Non-pigmented ciliary epithelial cell (primary cell): Measurements from ENCODE around the gene ZSWIM4.
"Not testable (repeated sequence)": the region's sequence is repeated elsewhere in the genome, so short reads cannot be mapped to it uniquely, and the experiment has no call there.

Experiments used
- DNase-seq: peaks from one replicate; pipeline ENCODE4 v3.0.0-alpha.2; 2010; ENCODE audit warnings: low read depth

Gene ZSWIM4

DNA sequence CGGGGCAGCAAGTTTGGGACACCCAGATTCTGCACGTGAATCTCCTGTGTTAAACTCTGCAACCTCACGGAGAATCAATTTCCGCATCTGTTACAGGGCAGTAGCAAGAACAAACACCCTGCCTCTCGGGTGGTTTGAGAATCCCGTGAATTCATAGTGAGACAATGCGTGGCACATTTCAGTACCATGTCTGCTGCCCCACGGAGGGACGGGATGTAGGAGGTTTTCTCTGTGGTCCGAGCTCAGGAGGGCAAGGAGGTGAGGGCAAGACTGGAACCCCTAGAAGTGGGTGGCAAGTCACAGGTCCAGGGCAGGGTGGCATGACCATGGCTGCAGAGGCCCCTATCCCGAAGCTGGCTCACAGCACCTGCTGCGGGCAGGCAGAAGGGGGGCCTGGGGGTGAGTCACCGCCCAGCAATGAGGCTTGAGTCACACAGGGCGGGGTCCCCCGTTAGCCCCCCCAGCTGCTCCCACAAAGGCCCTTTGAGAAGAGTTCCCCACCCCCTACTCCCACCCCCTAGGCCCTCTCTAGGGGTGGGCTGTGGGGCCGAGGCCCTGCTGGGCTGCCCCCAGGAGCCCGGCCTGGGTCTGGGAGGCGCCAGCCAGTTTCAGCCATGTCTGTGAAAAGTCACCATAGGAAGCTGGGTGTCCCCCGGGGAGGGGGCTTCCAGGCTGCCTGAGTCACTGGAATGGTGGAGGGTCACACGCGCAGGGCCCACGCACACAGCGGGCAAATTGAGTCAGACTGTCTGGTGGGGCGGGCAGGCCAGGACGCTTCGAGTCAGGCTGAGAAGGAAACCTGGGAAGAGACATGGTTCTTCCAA is 55.9 kb downstream of the ZSWIM4 start:
- no peak for DNase-seq

DNA sequence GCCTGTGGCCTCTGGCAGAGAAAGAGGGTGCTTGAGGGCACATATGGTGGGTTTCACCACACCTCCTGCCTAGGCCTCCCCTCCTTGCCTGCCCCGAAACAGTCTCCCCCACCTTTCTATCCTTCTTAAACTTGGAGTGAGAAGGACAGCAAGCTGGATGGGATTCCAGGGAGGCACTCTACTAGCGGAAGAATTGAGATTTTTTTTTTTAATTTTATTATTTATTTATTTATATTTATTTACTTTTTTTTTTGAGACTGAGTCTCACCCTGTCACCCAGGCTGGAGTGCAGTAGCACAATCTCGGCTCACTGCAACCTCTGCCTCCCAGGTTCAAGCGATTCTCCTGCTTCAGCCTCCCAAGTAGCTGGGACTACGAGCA is 56.5 kb downstream of the ZSWIM4 start:
- not testable (repeated sequence) for DNase-seq

DNA sequence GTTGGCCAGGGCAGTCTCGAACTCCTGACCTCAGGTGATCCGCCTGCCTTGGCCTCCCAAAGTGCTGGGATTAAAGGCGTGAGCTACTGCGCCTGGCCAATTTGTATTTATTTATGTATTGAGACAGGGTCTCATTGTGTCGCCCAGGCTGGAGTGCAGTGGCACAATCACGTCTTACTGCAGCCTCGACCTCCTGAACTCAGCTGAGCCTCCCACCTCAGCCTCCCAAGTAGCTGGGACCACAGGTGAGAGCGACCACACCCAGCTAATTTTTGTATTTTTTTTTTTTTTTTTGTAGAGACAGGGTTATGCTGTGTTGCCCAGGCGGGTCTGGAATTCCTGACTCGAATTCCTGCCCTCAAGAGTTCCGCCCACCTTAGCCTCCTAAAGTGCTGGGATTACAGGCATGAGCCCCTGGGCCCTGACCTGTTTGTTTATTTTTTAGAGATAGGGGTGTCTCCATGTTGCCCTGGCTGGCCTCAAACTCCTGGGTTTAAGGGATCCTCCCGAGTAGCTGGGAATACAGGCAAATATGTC is 57.0 kb downstream of the ZSWIM4 start:
- not testable (repeated sequence) for DNase-seq

DNA sequence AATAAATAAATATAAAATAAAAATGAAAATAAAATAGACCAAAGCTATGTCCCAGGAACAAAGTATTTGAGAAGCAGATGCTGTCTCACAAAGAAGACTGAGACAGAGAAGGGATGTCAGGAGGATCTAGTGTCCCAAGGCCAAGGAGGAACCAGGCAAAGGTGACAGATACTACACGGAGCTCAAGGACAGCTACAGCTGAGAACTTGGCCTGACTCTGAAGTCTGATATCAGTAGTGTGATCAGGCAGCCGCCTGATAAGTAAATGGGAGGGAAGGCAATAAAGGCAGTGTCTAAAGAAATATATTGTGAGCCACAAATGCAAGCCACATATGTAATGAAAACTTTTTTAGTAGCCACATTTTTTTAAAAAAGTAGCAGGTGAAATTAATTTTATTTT is 61.3 kb downstream of the ZSWIM4 start:
- DNase-seq: no peak

DNA sequence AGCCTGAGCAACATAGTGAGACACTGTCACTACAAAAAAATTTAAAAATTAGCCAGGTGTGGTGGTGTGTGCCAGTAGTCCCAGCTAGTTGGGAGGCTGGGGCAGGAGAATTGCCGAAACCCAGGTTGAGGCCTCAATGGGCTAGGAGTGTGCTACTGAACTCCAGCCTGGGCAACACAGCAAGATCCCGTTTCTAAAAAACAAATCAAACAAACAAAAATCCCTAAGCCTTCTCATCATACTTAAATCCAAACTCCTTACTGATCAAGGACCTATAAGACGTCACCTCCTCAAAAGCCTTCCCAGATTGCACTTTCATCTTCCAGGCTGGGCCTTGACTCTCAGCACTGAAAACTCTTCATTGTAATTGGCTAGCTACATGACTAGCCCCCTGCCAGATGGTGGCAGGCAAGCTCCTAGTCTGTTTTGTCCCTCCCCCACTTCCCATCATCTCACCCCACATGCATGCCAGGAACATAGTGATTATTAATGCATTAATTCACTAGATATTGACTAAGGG is 64.2 kb downstream of the ZSWIM4 start:
- no peak for DNase-seq

DNA sequence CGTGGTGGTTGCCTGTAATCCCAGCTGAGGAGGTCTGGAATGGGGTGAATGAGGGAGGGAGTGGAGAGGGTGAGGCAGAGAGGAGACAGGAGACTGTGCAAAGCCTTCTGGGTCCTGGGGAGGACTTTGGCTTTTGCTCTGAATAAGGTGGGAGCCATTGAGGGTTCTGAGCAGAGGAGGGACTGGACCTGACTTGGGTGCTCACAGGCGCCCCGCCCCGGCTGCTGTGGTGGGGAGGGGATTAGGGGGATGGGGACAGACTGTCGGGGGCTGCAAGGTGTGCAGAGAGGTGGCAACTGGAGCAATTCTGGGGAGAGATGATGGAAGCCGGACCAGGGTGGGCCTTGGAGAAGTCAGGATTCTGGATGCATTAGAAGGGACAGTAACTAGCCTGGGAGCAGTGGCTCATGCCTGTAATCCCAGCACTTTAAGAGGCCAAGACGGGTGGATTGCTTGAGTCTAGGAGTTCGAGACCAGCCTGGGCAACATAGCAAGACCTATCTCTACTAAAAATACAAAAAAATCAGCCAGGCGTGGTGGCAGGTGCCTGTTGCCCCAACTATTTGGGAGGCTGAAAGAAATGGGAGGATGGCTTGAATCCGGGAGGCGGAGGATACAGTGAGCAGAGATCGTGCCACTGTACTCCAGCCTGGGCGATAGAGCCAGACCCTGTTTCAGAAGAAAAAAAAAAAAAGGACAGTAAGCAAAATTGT is 65.6 kb downstream of the ZSWIM4 start:
- no peak for DNase-seq

- no peak for DNase-seq
Observed at GRCh38 chr19:13861392-13861713, 66.1 kb downstream of the ZSWIM4 start.

DNA sequence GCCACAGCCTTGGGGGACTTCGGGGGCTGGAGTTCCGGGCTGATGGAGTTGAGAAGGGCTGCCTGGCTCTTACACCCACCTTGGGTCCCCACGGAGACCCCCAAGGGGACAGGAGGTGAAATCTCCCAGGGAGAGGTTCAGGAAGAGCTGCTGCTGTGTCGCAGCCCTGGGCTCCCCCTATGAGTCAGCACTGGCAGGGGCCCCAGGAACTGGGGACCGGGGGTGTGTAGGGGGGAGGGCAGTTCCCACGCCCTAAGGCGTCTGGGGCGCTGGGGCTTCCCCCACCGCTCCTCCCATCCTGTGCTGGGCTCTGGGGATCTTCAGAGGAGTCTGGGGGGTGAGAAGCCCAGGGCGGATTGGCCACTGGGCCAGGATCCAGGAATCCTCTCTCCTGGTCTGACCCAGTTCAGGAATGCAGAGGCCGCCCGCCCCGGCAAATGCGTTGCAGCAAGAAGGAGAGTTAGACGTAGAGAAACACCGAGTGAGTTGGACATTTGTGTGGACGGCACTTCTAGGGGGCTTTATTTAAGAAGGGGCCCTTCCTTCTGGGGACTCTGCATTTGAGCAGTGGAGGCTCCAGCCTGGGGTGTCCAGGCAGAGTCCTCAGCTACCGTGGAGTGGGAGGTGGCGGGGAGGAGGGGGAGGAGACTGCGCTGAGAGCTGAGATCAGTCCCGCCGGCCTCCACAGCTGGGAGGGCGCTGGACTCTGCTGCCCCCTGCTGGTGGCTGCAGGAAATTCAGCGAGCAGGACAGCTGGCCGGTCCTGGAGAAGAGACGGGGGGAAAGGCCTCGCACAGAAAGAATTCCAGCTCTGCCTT is 66.7 kb downstream of the ZSWIM4 start:
- no peak for DNase-seq

DNA sequence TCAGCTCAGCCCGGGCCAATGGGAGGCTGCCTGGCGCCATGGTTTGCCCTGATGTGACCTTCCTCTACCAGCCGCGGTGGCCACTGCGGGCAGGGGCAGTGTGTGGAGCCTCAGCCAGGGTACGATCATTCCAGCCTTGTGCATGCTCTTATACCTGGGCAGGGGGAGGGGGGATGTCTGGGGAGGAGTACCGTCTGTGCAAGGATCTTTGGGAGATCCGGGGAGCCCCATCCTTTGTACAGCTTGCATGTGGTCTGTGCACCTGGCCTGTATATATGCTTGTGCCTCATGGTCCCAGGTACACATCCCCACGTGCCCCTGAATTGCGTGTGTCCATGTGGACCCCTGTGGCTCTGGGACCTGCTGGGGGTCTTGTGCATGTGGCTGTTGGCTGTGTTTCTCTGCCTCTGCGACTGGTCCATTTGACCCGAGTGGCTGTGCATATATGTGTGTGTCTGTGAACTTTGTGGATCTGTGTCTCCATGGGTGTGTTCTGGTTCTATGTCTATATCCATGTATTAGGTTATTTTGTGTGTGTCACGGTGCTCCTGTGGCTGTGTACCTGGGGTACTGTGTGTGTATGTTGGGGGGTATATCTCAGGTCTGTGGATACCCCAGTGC is 68.9 kb downstream of the ZSWIM4 start:
- no peak for DNase-seq

- no peak for DNase-seq
Observed at GRCh38 chr19:13864667-13865570, 69.7 kb downstream of the ZSWIM4 start.

GRCh38 chr19:13865571-13866462 is 70.6 kb downstream of the ZSWIM4 start:
- no peak for DNase-seq

- no peak for DNase-seq
Observed at GRCh38 chr19:13866463-13867046, 71.3 kb downstream of the ZSWIM4 start.

GRCh38 chr19:13868663-13869062 is 73.4 kb downstream of the ZSWIM4 start:
- DNase-seq: no peak

- no peak for DNase-seq
Observed at GRCh38 chr19:13869281-13869680, 74.0 kb downstream of the ZSWIM4 start.

DNA sequence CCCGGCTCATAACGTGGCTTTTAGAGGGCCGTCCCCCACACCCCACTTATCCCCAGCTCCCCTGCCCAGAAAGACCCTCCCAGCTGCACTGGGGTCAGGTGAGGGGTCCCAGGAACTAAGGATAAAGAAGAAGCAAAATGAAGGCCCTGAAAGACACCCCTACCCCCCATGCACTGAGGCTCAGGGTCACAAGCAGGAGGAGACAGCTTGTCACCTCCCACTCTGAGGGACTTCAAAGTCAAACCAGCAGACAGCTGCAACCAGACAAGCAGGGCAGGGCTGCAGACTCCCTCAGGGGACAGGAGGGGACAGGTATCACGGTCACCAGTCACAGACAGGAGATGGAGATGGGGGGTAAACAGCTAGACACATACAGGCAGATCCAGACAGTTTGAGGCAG is 75.6 kb downstream of the ZSWIM4 start:
- no peak for DNase-seq

GRCh38 chr19:13872339-13872694 is 77.1 kb downstream of the ZSWIM4 start:
- no peak for DNase-seq

DNA sequence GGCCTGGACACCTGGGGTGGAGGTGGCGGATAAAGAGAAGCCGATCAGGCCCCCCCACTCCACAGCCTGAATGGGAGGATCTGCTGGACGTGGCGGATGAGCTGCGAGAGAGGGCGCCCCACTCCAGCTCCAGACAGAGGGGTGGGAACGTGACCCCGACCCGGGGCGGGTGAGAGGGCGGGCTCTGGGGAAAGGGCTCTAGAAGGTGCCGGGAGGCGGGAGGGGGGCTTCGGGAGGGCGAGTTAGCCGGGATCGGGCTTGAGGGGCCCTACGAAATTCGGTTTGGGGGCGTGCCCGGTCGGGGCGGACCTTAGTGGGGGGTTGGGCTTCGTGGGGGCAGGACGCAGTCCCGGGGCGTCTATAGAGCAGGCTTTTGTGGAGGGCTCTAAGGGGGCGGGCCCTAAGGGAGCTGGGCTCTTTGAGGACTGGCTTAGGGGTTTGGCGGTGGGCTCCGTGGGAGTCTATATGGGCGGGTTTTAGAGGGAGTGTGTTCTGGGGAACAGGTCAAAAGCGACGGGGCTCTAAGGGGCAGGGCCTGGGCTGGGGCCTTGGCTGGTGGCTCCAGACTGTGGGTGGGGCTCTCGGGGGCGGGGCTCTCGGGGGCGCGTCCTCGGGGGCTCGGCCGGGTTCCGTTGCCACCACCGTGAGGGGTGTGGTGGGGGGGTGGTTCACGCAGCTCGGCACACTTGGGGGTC is 77.6 kb downstream of the ZSWIM4 start:
- no peak for DNase-seq

GRCh38 chr19:13873834-13874515 is 78.7 kb downstream of the ZSWIM4 start:
- no peak for DNase-seq
